Fibroblast of villous mesenchyme (primary cell): ENCODE results near the gene ALDH1B1. TPM values are rescaled to one million over a fixed set of nuclear protein-coding genes. Genes with fewer than 3 reads are reported as not detected.

Experiments used
- DNase-seq: peaks from one replicate; pipeline ENCODE4 v3.0.0-alpha.2; 2010; ENCODE audit warnings: low read depth
- H3K4me3 ChIP-seq: 2 replicates; pipeline ENCODE4 v1.5.1; 2011; ENCODE audit warnings: low read depth, mild to moderate bottlenecking, low read length
- CTCF ChIP-seq: IDR thresholded peaks from 2 replicates; pipeline ENCODE4 v1.5.1; 2012; ENCODE audit warnings: low read depth, mild to moderate bottlenecking, low read length; ENCODE audit not compliant: insufficient read depth
- total RNA-seq: library from RNA; depleted of rRNA; stranded (reverse); fragments of >200 nt; gene quantifications from 2 replicates; pipeline ENCODE4 v1.2.3, GENCODE V29; 2012

ALDH1B1 gene
- total RNA-seq, 1 donor: 74.3 TPM

DNA sequence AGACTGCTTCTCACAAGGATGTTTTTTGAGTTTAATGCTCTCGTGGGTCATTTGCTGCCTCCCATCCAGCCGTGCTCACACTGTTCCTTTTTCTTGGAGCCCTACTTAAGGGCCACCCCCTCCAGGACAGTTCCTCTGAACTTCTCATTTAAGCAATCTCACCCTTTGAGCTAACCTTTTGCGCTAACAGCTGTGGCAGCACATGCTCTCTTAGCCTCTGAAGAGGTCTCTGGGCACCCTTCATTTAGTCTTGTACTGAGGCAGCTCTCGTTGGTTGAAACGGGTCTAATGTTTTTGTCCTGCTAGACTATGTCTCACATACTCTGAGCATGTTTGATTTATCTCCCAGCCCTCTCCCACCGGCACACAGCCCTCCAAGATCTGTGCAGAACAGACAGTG lies 11.8 kb downstream of the ALDH1B1 start:
- no peak for DNase-seq
- no peak overlapping the region for H3K4me3 ChIP-seq
- no peak for TF ChIP-seq CTCF

GRCh38 chr9:38405785-38406184 lies 13.3 kb downstream of the ALDH1B1 start:
- H3K4me3 ChIP-seq: no peak overlapping the region
- DNase-seq: no peak
- no peak for TF ChIP-seq CTCF

- TF ChIP-seq CTCF: no peak
- no peak overlapping the region for H3K4me3 ChIP-seq
- no peak for DNase-seq
Observed at GRCh38 chr9:38406476-38407186, 14.1 kb downstream of the ALDH1B1 start.

DNA sequence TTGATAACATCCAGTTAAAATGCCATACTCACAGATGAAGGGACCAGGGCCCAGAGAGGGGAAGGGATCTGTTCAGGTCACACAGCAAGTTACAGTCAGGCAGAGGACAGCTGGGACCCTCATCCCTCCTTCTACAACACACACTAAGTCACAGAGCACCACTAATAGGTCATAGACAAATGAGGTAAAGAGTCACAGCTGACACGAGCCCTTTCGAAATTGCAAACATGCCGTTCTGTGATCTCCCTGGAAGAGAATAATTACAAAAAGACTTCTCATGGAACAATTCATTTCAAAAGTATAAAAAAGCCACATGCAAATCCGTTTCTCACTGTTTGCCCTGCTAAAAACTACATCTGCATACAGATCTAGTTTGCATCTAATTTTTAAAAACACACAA lies 16.2 kb downstream of the ALDH1B1 start:
- no peak for DNase-seq
- no peak for TF ChIP-seq CTCF
- no peak overlapping the region for H3K4me3 ChIP-seq

- TF ChIP-seq CTCF: no peak
- H3K4me3 ChIP-seq: no peak overlapping the region
- DNase-seq: no peak
Observed at GRCh38 chr9:38412751-38413150, 20.2 kb downstream of the ALDH1B1 start.

DNA sequence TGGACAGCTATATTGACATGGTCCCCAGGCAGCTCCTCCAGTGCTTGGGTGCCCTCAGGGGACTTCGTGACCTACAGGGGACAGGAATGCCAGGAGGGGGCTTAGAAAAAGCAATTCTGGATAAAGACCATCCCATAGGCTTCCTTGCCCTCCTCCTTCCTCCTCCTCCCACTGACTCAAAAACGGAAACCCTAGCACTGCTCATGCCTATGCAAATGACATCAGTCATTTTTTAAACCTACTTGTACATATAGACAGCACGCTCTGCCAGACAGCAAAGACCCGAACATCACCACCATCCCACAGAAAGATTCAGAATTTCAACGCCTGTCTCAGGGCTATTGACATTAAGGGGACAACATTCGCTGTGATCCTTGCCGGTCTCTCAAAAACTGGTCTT lies 20.8 kb downstream of the ALDH1B1 start:
- H3K4me3 ChIP-seq: no peak overlapping the region
- DNase-seq: no peak
- no peak for TF ChIP-seq CTCF

- TF ChIP-seq CTCF: no peak
- no peak for DNase-seq
- H3K4me3 ChIP-seq: no peak overlapping the region
Observed at GRCh38 chr9:38414040-38414723, 21.7 kb downstream of the ALDH1B1 start.
